NB4 (cell line): Measurements from ENCODE around the gene TMEM263.

Source experiments
- DNase-seq: peaks from one replicate; pipeline ENCODE4 v3.0.0; 2010; ENCODE audit warnings: low read depth
- H3K4me3 ChIP-seq: one replicate; pipeline ENCODE4 v1.5.1; 2011; ENCODE audit warnings: mild to moderate bottlenecking, low read depth, low read length, moderate library complexity
- CTCF ChIP-seq: IDR thresholded peaks from one replicate; pipeline ENCODE4 v1.5.1; 2012; ENCODE audit warnings: low read depth, low read length
- MAX ChIP-seq: IDR thresholded peaks from 2 replicates; pipeline ENCODE4 v1.6.1; 2011; ENCODE audit warnings: low read depth, low read length
- MYC ChIP-seq: IDR thresholded peaks from 2 replicates; pipeline ENCODE4 v1.6.1; 2011; ENCODE audit warnings: low read depth, low read length
- POLR2A ChIP-seq: IDR thresholded peaks from 2 replicates; pipeline ENCODE4 v1.6.1; 2011; ENCODE audit warnings: mild to moderate bottlenecking; ENCODE audit not compliant: insufficient read length; ENCODE audit errors: extremely low read depth

The TMEM263 gene

GRCh38 chr12:107012736-107013425 lies 57.2 kb downstream of the TMEM263 start:
- TF ChIP-seq MYC (no peak), CTCF (no peak), MAX (no peak), POLR2A (no peak)

GRCh38 chr12:107014055-107014454 lies 58.3 kb downstream of the TMEM263 start:
- DNase-seq, result no peak
- H3K4me3 ChIP-seq, result no peak overlapping the region
- no peak for TF ChIP-seq MYC
- TF ChIP-seq POLR2A, result no peak
- TF ChIP-seq CTCF, result no peak
- no peak for TF ChIP-seq MAX

More at GRCh38 chr12:107012736-107013425, 57.2 kb downstream of the TMEM263 start:
- no peak for DNase-seq
- no peak overlapping the region for H3K4me3 ChIP-seq

- DNase-seq, result no peak
- TF ChIP-seq MAX, result no peak
- TF ChIP-seq CTCF, result no peak
- TF ChIP-seq POLR2A, result no peak
- no peak for TF ChIP-seq MYC
- H3K4me3 ChIP-seq, result no peak overlapping the region
Observed at GRCh38 chr12:107017042-107017441, 61.3 kb downstream of the TMEM263 start.

- no peak overlapping the region for H3K4me3 ChIP-seq
- TF ChIP-seq CTCF (no peak), MAX (no peak), POLR2A (no peak), MYC (no peak)
- no peak for DNase-seq
Observed at GRCh38 chr12:107019546-107019945, 63.8 kb downstream of the TMEM263 start.
